ENCODE results near the gene HTATIP2. TPM values are rescaled to one million over a fixed set of nuclear protein-coding genes. Genes with fewer than 3 reads are reported as not detected.

HTATIP2 gene
- total and polyA plus RNA-seq, 2 experiments from 2014 or later, result 45.0 to 57.5 TPM

DNA sequence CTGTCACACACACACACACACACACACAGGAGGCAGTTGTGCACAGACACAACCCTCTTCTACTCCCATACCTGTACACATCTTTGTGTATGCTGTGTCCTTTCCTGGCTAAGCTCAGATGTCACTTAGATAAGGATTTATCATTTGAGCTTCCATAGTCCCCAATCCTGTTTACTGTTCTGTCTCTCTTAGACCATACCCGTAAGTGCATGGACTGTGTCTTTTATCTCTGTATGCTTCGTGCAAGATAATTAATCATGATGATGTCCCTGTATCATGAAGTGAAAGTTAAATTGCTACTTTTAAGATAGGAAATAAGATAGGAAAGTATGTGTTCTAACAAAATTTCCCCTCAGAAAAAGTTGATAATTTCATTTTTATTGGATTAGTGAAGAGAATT lies 54.3 kb downstream of the HTATIP2 start:
- no peak overlapping the region for H3K4me3 ChIP-seq
- no peaks in the 10 kb centered on the region for H3K9me2 ChIP-seq (ENCODE audit: insufficient read depth)
- H2AFZ ChIP-seq, result no peak overlapping the region
- Mint-ChIP-seq H3K27me3 (ENCODE audit: insufficient read depth, low read depth, poor library complexity) (peaks cover 2% of the 10 kb centered on the region), H3K4me1 (no peaks in the 10 kb centered on the region), H3K36me3 (ENCODE audit: low read depth) (peaks cover 12% of the 10 kb centered on the region), H3K4me3 (no peak overlapping the region), H3K9me3 (no peaks in the 10 kb centered on the region), H3K27ac (no peak overlapping the region)
- no peaks in the 10 kb centered on the region for H3K36me3 ChIP-seq (ENCODE audit: insufficient read depth)
- no peaks in the 10 kb centered on the region for H3K79me2 ChIP-seq (replicated peaks; ENCODE audit: insufficient read depth)
- ATAC-seq (no peak), DNase-seq (ENCODE audit: low spot score) (no peak)
- H4K20me1 ChIP-seq (replicated peaks; ENCODE audit: insufficient read depth), result peaks cover 5% of the 10 kb centered on the region; the same call in 1 of the 2 replicates
- no peaks in the 10 kb centered on the region for H3K4me1 ChIP-seq (ENCODE audit: insufficient read depth)
- TF ChIP-seq STAT1 (IDR thresholded peaks at IDR 0.05; ENCODE audit: unreplicated experiment), result no peak
- TF ChIP-seq EZH2phosphoT487 (IDR thresholded peaks at IDR 0.05; ENCODE audit: unreplicated experiment), result no peak
- TF ChIP-seq, protein P1, sequence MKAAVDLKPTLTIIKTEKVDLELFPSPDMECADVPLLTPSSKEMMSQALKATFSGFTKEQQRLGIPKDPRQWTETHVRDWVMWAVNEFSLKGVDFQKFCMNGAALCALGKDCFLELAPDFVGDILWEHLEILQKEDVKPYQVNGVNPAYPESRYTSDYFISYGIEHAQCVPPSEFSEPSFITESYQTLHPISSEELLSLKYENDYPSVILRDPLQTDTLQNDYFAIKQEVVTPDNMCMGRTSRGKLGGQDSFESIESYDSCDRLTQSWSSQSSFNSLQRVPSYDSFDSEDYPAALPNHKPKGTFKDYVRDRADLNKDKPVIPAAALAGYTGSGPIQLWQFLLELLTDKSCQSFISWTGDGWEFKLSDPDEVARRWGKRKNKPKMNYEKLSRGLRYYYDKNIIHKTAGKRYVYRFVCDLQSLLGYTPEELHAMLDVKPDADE (IDR thresholded peaks at IDR 0.05), result no peak
- no peak for TF ChIP-seq POLR2AphosphoS5 (IDR thresholded peaks at IDR 0.05; ENCODE audit: low read depth)
- TF ChIP-seq, protein P2, sequence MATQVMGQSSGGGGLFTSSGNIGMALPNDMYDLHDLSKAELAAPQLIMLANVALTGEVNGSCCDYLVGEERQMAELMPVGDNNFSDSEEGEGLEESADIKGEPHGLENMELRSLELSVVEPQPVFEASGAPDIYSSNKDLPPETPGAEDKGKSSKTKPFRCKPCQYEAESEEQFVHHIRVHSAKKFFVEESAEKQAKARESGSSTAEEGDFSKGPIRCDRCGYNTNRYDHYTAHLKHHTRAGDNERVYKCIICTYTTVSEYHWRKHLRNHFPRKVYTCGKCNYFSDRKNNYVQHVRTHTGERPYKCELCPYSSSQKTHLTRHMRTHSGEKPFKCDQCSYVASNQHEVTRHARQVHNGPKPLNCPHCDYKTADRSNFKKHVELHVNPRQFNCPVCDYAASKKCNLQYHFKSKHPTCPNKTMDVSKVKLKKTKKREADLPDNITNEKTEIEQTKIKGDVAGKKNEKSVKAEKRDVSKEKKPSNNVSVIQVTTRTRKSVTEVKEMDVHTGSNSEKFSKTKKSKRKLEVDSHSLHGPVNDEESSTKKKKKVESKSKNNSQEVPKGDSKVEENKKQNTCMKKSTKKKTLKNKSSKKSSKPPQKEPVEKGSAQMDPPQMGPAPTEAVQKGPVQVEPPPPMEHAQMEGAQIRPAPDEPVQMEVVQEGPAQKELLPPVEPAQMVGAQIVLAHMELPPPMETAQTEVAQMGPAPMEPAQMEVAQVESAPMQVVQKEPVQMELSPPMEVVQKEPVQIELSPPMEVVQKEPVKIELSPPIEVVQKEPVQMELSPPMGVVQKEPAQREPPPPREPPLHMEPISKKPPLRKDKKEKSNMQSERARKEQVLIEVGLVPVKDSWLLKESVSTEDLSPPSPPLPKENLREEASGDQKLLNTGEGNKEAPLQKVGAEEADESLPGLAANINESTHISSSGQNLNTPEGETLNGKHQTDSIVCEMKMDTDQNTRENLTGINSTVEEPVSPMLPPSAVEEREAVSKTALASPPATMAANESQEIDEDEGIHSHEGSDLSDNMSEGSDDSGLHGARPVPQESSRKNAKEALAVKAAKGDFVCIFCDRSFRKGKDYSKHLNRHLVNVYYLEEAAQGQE (IDR thresholded peaks at IDR 0.05; ENCODE audit: unreplicated experiment), result no peak
- TF ChIP-seq CREB1 (CRISPR knock-in tag; IDR thresholded peaks at IDR 0.05; ENCODE audit: low read depth), result no peak
- no peak for TF ChIP-seq ZNF462 (CRISPR knock-in tag; IDR thresholded peaks at IDR 0.05)
- TF ChIP-seq, protein P3, sequence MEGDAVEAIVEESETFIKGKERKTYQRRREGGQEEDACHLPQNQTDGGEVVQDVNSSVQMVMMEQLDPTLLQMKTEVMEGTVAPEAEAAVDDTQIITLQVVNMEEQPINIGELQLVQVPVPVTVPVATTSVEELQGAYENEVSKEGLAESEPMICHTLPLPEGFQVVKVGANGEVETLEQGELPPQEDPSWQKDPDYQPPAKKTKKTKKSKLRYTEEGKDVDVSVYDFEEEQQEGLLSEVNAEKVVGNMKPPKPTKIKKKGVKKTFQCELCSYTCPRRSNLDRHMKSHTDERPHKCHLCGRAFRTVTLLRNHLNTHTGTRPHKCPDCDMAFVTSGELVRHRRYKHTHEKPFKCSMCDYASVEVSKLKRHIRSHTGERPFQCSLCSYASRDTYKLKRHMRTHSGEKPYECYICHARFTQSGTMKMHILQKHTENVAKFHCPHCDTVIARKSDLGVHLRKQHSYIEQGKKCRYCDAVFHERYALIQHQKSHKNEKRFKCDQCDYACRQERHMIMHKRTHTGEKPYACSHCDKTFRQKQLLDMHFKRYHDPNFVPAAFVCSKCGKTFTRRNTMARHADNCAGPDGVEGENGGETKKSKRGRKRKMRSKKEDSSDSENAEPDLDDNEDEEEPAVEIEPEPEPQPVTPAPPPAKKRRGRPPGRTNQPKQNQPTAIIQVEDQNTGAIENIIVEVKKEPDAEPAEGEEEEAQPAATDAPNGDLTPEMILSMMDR (conservative IDR thresholded peaks at IDR 0.05; ENCODE audit: low read depth in 2 of 2), result no peak
- TF ChIP-seq NANOG (IDR thresholded peaks at IDR 0.05; ENCODE audit: borderline replicate concordance), result no peak
- TF ChIP-seq ZNF114 (CRISPR knock-in tag; IDR thresholded peaks at IDR 0.05), result no peak
- TF ChIP-seq ZNF331 (CRISPR knock-in tag; IDR thresholded peaks at IDR 0.05; ENCODE audit: low read depth), result no peak
- no peak overlapping the region for H3K27ac ChIP-seq (ENCODE audit: low read depth)
- no peak overlapping the region for H3K4me2 ChIP-seq
- H3F3A ChIP-seq (replicated peaks; ENCODE audit: low read depth), result no peaks in the 10 kb centered on the region
- H3K27me3 ChIP-seq (ENCODE audit: insufficient read depth), result no peaks in the 10 kb centered on the region
